ENCODE results near the gene EXOC2.

Gene EXOC2

GRCh38 chr6:540490-540889 lies 152.4 kb downstream of the EXOC2 start:
- TF ChIP-seq, protein P1, sequence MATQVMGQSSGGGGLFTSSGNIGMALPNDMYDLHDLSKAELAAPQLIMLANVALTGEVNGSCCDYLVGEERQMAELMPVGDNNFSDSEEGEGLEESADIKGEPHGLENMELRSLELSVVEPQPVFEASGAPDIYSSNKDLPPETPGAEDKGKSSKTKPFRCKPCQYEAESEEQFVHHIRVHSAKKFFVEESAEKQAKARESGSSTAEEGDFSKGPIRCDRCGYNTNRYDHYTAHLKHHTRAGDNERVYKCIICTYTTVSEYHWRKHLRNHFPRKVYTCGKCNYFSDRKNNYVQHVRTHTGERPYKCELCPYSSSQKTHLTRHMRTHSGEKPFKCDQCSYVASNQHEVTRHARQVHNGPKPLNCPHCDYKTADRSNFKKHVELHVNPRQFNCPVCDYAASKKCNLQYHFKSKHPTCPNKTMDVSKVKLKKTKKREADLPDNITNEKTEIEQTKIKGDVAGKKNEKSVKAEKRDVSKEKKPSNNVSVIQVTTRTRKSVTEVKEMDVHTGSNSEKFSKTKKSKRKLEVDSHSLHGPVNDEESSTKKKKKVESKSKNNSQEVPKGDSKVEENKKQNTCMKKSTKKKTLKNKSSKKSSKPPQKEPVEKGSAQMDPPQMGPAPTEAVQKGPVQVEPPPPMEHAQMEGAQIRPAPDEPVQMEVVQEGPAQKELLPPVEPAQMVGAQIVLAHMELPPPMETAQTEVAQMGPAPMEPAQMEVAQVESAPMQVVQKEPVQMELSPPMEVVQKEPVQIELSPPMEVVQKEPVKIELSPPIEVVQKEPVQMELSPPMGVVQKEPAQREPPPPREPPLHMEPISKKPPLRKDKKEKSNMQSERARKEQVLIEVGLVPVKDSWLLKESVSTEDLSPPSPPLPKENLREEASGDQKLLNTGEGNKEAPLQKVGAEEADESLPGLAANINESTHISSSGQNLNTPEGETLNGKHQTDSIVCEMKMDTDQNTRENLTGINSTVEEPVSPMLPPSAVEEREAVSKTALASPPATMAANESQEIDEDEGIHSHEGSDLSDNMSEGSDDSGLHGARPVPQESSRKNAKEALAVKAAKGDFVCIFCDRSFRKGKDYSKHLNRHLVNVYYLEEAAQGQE (IDR thresholded peaks at IDR 0.05; ENCODE audit: insufficient read depth in 1 of 2, low read depth in 2 of 2, low read length in 2 of 2): no peak
- no peak for TF ChIP-seq SIN3A (IDR thresholded peaks at IDR 0.05; ENCODE audit: borderline replicate concordance, insufficient read depth, low read length)
- TF ChIP-seq FOXP2 (optimal IDR thresholded peaks at IDR 0.05; ENCODE audit: borderline replicate concordance, extremely low read depth, extremely low read length, insufficient read depth): no peak
- no peak for TF ChIP-seq TAF1 (IDR thresholded peaks at IDR 0.05; ENCODE audit: borderline replicate concordance, insufficient read depth, low read length)
- no peak for TF ChIP-seq POLR2AphosphoS5 (IDR thresholded peaks at IDR 0.05; ENCODE audit: low read depth, low read length)

GRCh38 chr6:537114-537513 lies 155.8 kb downstream of the EXOC2 start:
- no peak for TF ChIP-seq POLR2AphosphoS5 (IDR thresholded peaks at IDR 0.05; ENCODE audit: low read depth, low read length)
- TF ChIP-seq, protein P1 (IDR thresholded peaks at IDR 0.05; ENCODE audit: insufficient read depth in 1 of 2, low read depth in 2 of 2, low read length in 2 of 2): no peak
- no peak for TF ChIP-seq FOXP2 (optimal IDR thresholded peaks at IDR 0.05; ENCODE audit: borderline replicate concordance, extremely low read depth, extremely low read length, insufficient read depth)
- TF ChIP-seq SIN3A (IDR thresholded peaks at IDR 0.05; ENCODE audit: borderline replicate concordance, insufficient read depth, low read length): no peak
- TF ChIP-seq TAF1 (IDR thresholded peaks at IDR 0.05; ENCODE audit: borderline replicate concordance, insufficient read depth, low read length): no peak

- TF ChIP-seq, protein P1 (IDR thresholded peaks at IDR 0.05; ENCODE audit: insufficient read depth in 1 of 2, low read depth in 2 of 2, low read length in 2 of 2): no peak
- TF ChIP-seq SIN3A (IDR thresholded peaks at IDR 0.05; ENCODE audit: borderline replicate concordance, insufficient read depth, low read length): no peak
- no peak for TF ChIP-seq POLR2AphosphoS5 (IDR thresholded peaks at IDR 0.05; ENCODE audit: low read depth, low read length)
- TF ChIP-seq TAF1 (IDR thresholded peaks at IDR 0.05; ENCODE audit: borderline replicate concordance, insufficient read depth, low read length): no peak
- no peak for TF ChIP-seq FOXP2 (optimal IDR thresholded peaks at IDR 0.05; ENCODE audit: borderline replicate concordance, extremely low read depth, extremely low read length, insufficient read depth)
Measured at GRCh38 chr6:530425-530824, 162.5 kb downstream of the EXOC2 start.

GRCh38 chr6:528989-529388 lies 163.9 kb downstream of the EXOC2 start:
- TF ChIP-seq SIN3A (IDR thresholded peaks at IDR 0.05; ENCODE audit: borderline replicate concordance, insufficient read depth, low read length) (no peak), POLR2AphosphoS5 (IDR thresholded peaks at IDR 0.05; ENCODE audit: low read depth, low read length) (no peak), FOXP2 (optimal IDR thresholded peaks at IDR 0.05; ENCODE audit: borderline replicate concordance, extremely low read depth, extremely low read length, insufficient read depth) (no peak), TAF1 (IDR thresholded peaks at IDR 0.05; ENCODE audit: borderline replicate concordance, insufficient read depth, low read length) (no peak)
- TF ChIP-seq, protein P1 (IDR thresholded peaks at IDR 0.05; ENCODE audit: insufficient read depth in 1 of 2, low read depth in 2 of 2, low read length in 2 of 2): no peak
